ENCODE data around the gene TCERG1L. TPM values are rescaled to one million over a fixed set of nuclear protein-coding genes. Genes with fewer than 3 reads are reported as not detected.

TCERG1L gene
- total RNA-seq, 4 donors from 2014 or later = 0.42 to 1.3 TPM; not detected in 2

- no peak overlapping the region for H3K4me3 ChIP-seq
- H3K36me3 ChIP-seq = no peaks in the 10 kb centered on the region
- no peak overlapping the region for H3K27ac ChIP-seq
- 91 to 93% methylated on average over 16 of the region's 16 CpGs for WGBS, 2 donors
- H3K27me3 ChIP-seq = no peaks in the 10 kb centered on the region
- TF ChIP-seq, protein P1, sequence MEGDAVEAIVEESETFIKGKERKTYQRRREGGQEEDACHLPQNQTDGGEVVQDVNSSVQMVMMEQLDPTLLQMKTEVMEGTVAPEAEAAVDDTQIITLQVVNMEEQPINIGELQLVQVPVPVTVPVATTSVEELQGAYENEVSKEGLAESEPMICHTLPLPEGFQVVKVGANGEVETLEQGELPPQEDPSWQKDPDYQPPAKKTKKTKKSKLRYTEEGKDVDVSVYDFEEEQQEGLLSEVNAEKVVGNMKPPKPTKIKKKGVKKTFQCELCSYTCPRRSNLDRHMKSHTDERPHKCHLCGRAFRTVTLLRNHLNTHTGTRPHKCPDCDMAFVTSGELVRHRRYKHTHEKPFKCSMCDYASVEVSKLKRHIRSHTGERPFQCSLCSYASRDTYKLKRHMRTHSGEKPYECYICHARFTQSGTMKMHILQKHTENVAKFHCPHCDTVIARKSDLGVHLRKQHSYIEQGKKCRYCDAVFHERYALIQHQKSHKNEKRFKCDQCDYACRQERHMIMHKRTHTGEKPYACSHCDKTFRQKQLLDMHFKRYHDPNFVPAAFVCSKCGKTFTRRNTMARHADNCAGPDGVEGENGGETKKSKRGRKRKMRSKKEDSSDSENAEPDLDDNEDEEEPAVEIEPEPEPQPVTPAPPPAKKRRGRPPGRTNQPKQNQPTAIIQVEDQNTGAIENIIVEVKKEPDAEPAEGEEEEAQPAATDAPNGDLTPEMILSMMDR (IDR thresholded peaks at IDR 0.05) = no peak
- TF ChIP-seq EP300 (IDR thresholded peaks at IDR 0.05) (no peak), POLR2A (IDR thresholded peaks at IDR 0.05) (no peak)
- no peaks in the 10 kb centered on the region for H3K4me1 ChIP-seq
- H3K9me3 ChIP-seq = peaks cover 0 to 3% (median 0%) of the 10 kb centered on the region in 4 donors
- DNase-seq (ENCODE audit: low spot score in 2 of 2) = no peak
Observed at GRCh38 chr10:131068311-131068710, 243.2 kb downstream of the TCERG1L start.

DNA sequence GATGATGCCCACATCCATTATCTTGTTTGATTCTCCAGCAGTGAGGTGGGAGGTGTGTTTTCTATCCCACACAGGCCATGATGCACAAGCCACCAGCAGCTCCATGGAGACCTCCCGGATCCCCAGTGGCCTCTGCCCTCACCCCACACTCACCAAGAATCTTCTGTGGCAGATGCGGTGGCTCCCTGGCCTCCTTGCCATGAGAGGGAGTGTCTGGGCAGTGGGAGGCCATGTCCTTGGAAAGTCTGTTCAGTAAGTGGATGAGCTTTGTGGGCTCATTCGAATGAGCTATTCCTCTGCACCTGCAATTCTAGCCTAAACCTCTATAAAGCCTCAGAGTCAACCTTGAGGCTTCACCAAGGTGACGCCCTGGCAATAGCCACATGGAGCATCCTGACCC lies 243.8 kb downstream of the TCERG1L start:
- WGBS, 2 donors = 84 to 91% methylated on average over 4 of the region's 4 CpGs
- H3K9me3 ChIP-seq = no peaks in the 10 kb centered on the region
- H3K27ac ChIP-seq = no peak overlapping the region
- no peaks in the 10 kb centered on the region for H3K36me3 ChIP-seq
- H3K27me3 ChIP-seq = no peaks in the 10 kb centered on the region
- no peaks in the 10 kb centered on the region for H3K4me1 ChIP-seq
- DNase-seq (ENCODE audit: low spot score in 2 of 2) = no peak
- TF ChIP-seq EP300 (IDR thresholded peaks at IDR 0.05) (no peak), POLR2A (IDR thresholded peaks at IDR 0.05) (no peak)
- TF ChIP-seq, protein P1 (IDR thresholded peaks at IDR 0.05) = no peak
- H3K4me3 ChIP-seq = no peak overlapping the region

DNA sequence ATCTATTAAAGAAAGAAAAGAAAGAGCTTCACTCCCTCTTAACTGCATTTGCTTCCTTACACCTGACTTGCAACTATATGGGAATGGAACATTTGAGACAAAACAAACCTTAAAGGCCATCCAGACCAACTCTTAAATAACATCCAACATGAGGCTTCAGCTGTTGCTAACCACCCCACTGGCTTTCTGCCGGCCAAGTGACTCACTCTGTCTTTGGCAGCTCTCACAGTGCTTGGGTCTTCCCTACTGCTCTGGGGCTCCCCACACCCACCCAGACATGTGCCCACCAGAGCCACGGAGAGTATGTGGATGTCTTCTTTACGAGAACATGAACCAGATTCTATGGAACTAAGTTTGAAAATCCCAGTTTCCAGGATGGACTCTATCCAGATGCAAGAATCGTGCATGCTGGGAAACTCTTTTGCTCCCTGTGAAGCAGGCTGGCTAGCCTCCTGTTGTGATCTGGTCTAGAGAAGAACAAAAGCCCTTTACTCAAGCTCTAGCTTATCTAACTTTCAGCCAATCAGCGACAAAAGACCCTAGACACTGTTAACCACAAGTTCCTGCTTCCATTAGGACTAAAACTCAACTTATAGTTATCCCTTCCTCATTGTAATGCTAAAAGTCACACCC lies 245.7 kb downstream of the TCERG1L start:
- no peak overlapping the region for H3K27ac ChIP-seq
- peaks cover 0 to 8% (median 0%) of the 10 kb centered on the region in 4 donors for H3K9me3 ChIP-seq
- TF ChIP-seq POLR2A (IDR thresholded peaks at IDR 0.05) = no peak
- TF ChIP-seq EP300 (IDR thresholded peaks at IDR 0.05) = no peak
- TF ChIP-seq, protein P1 (IDR thresholded peaks at IDR 0.05) = no peak
- DNase-seq (ENCODE audit: low spot score in 2 of 2) = no peak
- no peaks in the 10 kb centered on the region for H3K36me3 ChIP-seq
- H3K4me1 ChIP-seq = no peaks in the 10 kb centered on the region
- H3K4me3 ChIP-seq = no peak overlapping the region
- WGBS, 2 donors = 53 to 66% methylated on average over 5 of the region's 5 CpGs
- no peaks in the 10 kb centered on the region for H3K27me3 ChIP-seq

- DNase-seq (ENCODE audit: low spot score in 2 of 2) = no peak
- WGBS, 2 donors = 81 to 95% methylated on average over 2 of the region's 2 CpGs
- Histone ChIP-seq H3K27ac (no peak overlapping the region), H3K36me3 (no peaks in the 10 kb centered on the region), H3K27me3 (no peaks in the 10 kb centered on the region), H3K9me3 (peaks cover 0 to 19% (median 2%) of the 10 kb centered on the region in 4 donors), H3K4me1 (no peaks in the 10 kb centered on the region), H3K4me3 (no peak overlapping the region)
- TF ChIP-seq EP300 (IDR thresholded peaks at IDR 0.05) = no peak
- TF ChIP-seq POLR2A (IDR thresholded peaks at IDR 0.05) = no peak
- TF ChIP-seq, protein P1 (IDR thresholded peaks at IDR 0.05) = no peak
Observed at GRCh38 chr10:131063311-131063710, 248.2 kb downstream of the TCERG1L start.

GRCh38 chr10:131062621-131063260 lies 248.8 kb downstream of the TCERG1L start:
- no peaks in the 10 kb centered on the region for H3K36me3 ChIP-seq
- no peak overlapping the region for H3K27ac ChIP-seq
- no peak overlapping the region for H3K4me3 ChIP-seq
- DNase-seq (ENCODE audit: low spot score in 2 of 2) = no peak
- H3K27me3 ChIP-seq = no peaks in the 10 kb centered on the region
- TF ChIP-seq, protein P1 (IDR thresholded peaks at IDR 0.05) = no peak
- TF ChIP-seq EP300 (IDR thresholded peaks at IDR 0.05) (no peak), POLR2A (IDR thresholded peaks at IDR 0.05) (no peak)
- H3K4me1 ChIP-seq = no peaks in the 10 kb centered on the region
- H3K9me3 ChIP-seq = peaks cover 0 to 25% (median 2%) of the 10 kb centered on the region in 4 donors
- WGBS, 2 donors = 54 to 79% methylated on average over 6 to 8 of the region's 10 CpGs

Data from tibial nerve (tissue), 4 donors.